Measurements from ENCODE around the gene CHID1.

The CHID1 gene

DNA sequence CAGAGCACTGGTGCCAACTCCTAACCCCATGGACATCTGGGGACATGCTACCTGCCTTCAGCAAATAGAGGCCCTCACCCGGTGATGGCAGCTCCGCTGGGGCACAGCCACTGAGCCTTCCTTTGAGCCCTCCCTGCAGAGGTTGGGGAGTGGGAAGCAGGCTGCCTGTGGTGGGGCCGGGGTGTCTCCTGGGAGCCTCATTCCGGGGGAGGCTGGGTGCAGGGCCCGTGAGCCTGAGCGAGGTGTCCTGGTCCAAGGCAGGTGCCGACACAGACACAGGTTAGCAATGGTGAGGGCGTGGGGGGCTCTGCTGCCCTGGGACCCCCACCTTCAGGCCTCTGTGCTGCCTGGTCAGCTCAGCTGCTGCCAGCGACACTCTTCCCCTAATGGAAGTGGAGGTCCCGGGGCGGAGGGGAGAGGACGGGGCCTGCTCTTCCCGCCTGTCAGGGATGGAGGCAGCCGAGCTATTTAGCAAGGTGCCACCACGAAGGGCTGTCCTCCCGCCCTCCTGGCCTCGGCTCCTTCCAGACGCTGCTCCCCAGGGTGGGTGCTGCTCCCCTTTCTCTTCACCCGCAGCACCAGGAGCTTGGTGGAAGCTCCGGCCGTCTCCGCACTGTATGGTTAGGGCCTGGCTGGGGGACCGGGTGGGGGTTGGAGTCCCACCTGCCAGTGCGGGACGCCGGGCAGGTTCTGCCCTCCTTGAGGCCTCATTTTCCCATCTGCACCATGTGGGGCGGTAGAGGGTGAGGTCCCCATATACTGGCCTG lies 56.7 kb downstream of the CHID1 start:
- no peak for DNase-seq (ENCODE audit: insufficient read length, low spot score)

DNA sequence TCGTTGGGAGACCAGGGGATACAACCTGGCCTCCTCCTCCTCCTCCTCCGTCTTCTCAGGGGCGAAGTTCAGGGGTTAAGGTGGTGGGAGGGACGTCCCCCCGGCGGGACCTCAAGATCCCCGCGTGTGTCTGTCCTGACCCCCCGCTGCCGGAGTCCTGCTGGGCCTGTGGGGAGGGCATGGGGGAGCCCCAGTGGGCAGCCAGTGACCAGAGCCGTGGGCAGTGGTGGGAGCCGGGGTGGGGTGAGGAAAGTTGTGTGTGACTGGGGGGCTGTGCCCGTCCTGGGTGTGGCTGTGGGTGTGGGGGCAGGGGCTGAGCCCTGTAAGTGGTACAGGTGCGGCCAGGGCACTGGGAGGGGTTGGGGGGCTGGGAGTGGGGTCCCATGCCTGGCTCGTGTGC lies 57.8 kb downstream of the CHID1 start:
- DNase-seq (ENCODE audit: insufficient read length, low spot score) (no peak), FAIRE-seq (no peak)

More for the DNA sequence above, 56.7 kb downstream of the CHID1 start:
- no peak for FAIRE-seq

DNA sequence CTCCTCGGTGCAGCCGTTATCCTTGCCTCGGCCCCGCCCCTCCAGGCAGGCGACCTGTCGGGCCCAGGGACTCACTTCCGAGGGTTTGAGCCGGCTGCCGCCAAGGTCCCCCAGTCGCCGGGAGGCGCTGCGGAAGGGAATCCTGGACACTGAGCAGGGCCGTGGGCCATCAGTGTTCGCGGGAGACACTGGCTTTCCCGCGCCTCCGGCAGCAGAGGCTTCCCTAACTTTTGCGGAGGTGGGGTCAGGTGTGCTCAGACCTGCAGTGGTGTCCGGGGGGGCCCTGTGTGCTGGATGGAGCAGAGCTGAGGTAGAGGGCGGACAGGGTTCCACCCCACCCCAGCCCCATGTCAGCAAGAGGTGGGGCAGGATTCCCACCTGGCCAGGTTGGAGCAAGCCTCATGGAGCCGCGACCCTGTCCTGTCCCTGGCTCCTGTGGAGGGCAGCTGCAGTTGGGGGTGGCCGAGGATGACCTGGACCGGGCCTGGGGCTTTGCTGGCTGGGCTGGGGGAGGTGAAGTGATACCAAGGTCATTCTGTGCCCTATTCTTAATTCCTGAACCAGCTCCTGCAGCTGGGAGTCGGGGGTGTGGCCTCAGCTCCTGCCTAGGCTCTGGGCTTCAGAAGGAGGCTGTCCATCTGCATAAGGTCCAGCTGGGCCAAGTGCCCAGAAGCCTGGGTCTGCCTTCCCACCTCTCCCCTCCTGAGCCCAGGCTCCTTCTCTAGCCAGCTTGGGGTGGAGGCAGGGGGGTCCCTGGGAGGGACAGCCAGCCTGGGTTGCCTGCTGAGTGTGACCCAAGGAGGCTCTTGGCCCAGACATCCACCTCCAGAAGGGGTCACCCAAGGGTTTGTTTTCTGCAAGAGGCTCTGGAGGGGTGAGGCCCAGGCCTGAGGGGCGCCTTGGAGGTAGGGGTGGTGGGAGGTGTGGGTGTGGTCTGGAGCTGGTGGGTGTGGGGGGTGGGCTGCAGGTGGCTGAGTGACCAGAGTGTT lies 59.5 kb downstream of the CHID1 start:
- no peak for FAIRE-seq

DNA sequence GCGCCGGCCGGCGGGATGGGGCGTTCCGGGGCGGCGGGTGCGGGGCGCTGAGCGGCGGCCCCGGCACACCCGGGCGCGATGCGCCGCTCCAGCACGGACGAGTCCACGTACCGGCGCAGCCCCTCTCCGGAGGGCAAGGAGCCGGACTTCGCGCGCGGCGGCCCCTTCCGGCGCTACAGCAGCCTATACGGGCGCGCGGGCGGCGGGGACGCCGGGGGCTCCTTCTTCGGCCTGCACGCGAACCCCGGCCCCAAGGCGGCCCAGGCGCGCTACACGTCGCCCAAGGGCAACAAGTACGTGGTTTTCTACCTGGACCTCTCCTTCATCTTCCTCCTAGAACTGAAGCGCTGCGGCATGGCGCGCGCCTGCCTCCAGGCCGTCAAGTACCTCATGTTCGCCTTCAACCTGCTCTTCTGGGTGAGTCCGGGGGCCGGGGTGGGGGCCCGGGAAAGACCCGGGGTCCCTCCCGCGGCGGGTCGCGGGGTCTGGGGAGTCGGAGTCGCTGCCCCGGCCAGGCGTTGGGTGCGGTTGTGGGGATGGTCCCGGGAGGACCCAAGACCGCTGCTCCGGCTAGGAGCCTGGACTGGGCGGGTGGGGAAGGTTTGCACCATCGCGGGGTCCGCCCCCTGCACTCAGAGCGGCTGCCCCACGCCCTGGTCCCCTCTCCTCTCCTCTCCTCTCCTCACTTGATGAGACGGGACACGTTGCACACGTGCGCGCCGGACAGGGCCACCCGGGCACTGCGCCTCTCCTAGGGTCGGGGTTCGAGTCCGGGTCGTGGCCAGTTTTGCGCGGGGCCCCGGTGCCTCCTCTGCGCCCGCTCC lies 60.4 kb downstream of the CHID1 start:
- DNase-seq (ENCODE audit: insufficient read length, low spot score) (no peak), FAIRE-seq (no peak)

More for the DNA sequence above, 59.5 kb downstream of the CHID1 start:
- DNase-seq (ENCODE audit: insufficient read length, low spot score), result peak; percentile 72

DNA sequence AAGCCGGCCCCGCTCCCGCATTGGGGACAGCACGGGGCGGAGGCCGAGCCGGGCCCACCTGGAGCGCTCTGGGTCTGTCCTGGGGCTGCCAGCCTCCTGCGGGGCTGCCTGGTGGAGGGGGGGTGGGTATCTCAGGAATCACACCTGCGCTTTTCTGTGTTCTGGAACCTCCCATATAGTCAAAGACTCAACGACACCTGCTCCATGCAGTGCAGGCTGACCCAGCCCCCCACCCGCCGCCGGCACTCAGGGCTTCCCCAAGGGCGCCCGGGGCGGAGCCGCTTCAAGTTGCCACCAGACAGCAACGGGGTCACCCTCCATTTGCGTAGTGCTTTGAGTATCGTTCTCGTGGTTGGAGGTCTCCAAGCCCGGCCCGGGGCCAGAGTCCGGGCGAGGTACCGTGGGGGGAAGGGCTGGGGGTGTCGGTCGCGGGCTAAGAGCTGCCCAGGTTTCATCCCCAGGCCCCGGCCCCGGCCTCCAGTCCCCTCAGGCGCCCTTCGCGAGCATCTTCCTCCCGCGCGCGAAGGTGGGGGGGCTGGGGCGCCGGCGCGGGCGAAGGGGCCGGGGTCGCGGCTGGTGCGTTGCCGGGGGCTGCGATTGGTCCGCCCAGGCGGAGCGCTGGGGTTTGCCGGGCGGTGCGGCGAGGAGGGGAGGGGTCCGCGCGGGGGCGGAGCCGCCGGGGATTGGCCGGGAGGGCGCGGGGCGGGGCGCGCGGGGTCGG lies 61.3 kb downstream of the CHID1 start:
- DNase-seq (ENCODE audit: insufficient read length, low spot score) (no peak), FAIRE-seq (no peak)

DNA sequence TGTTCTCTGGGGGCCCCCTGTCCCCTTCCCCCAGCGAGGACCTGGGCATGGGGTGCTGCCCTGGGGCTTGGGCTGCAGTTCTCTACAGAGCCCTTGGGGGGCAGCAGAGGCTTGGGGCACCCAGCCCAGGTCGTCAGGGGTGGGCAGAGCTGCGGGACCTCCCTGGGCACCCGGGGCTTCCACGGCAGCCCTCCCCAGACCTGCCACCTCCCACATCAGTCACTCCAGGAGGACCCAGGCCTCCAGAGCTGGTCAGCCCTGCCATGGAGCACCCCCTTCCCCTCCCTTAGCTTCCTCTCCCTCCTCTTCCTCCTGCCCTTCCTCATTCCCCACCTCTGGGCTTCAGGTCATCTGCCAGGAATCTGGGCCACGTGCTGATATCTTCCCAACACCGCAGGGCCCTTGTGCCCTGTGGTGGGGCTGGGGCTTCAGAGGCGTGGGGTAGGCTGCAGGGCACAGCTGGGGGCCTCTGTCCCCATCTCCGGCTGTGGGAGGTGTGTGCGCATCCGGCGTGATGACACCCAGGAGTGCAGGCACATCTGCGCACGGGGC lies 62.2 kb downstream of the CHID1 start:
- FAIRE-seq, result peak; percentile 81

GRCh38 chr11:847876-848275 lies 62.7 kb downstream of the CHID1 start:
- FAIRE-seq (no peak), DNase-seq (ENCODE audit: insufficient read length, low spot score) (no peak)

More for the DNA sequence above, 62.2 kb downstream of the CHID1 start:
- peak; percentile 97 for DNase-seq (ENCODE audit: insufficient read length, low spot score)

GRCh38 chr11:846496-847098 lies 64.0 kb downstream of the CHID1 start:
- FAIRE-seq (no peak), DNase-seq (ENCODE audit: insufficient read length, low spot score) (no peak)

DNA sequence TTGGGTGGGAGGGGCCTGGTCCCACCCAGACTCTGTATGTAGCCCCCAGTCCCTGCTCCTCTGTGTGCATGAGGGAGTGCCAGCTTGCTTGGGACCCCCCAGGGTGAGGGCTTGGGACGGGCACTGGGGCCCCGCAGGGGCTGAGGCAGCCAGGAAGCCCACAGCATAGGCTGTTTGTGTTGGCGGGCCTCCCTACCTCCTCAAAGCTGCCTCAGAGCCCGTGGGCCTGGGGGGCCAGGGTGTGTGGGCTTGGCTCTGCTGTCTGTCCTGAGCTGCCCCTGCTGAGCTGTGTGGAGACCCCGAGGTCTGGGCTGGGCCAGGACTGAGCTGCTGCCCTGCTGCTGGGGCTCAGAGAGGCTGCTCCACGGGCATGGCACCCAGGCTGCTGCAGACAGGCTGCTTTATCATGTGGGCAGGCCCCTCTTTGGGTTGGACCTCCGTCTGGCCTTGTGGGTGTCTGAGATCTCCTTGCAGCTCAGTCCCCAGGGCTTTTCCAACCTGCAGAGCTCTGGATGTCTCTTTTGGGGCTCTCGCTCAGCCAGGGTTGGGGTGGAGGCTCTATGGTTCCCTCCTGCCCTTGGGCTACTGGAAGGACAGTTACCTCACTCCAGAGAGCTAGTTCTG lies 64.6 kb downstream of the CHID1 start:
- FAIRE-seq (no peak), DNase-seq (ENCODE audit: insufficient read length, low spot score) (no peak)

GRCh38 chr11:844693-845644 lies 65.6 kb downstream of the CHID1 start:
- DNase-seq (ENCODE audit: insufficient read length, low spot score), result no peak
- FAIRE-seq, result no peak

DNA sequence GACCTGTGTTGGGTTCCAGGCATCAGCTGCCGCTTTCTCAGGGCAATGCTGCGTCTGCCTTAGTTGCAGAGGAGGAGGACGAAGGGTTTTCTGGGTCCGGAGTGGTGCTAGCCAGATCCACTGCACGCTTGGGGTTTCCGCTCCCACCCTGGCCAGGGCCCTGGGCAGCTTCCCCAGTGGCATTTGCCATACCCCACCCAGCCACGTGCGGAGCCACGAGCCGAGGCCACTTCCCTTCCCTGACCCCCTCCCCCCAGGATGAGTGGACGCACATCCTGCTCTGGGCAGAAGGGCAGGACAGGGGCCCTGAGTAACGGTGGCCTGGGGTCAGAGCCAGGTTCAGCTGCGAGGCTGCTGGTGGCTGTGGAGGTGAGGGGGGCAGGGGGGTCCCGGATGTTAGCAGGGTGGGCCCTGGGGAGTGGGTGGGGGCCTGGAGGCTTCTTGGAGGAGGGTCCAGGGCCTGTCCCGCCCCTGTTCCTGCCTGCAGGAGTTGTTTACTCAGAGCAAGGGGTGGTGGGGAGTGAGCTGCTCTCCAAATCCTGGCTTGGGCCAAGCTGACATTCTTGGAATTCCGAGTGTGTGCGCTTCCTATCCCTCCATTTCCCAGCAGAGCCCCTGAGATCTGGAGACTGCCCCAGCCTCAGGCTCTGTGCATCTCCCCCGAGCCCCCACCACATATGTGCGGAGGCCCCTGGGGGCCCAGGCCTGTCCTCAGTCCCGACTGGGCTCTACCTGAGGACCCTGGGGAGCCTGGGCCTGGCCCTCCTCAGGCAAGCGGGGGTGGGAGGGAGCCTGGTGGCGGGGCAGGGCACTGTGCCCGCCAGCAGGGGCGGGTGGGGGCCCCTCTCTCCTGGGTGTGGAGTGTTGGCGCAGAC lies 66.6 kb downstream of the CHID1 start:
- FAIRE-seq (no peak), DNase-seq (ENCODE audit: insufficient read length, low spot score) (no peak)

DNA sequence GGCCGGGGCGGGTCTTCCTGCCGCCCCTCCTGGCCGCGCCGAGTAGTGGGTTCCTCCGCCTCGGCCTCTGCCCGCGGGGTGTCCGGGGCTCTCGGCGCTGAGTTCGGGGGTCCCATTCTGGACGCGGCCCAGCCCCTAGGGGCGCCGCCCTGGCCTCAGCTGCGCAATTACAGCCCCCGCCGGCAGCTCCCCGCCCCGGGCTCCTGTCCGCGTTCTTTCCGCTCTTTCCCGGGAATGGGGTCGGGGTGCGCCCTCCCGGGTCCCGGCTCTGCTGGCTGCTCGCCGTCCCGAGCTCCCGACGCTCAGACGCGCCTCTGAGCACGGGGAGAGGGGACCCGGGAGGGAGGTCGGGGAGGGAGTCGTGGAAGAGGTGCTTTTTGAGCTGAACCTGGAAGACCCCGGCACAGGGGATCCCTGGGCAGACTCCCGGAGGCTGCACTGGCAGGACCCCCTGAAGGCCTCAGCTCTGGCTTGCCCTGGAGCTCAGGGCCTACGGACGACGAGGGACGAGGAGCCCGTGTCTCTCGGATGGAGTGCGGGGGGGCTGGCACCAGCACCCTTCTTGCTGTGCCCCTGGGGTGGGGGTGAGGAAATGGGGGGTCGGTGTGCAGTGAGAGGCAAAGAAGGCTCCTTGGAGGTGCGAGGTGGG lies 67.4 kb downstream of the CHID1 start:
- DNase-seq (ENCODE audit: insufficient read length, low spot score) (no peak), FAIRE-seq (no peak)

GRCh38 chr11:842370-843002 lies 68.1 kb downstream of the CHID1 start, which contains the start of the genes POLR2L and TSPAN4:
POLR2L (minus strand) TSS chr11:842529; CDS start chr11:842508, 21 bp downstream.
TSPAN4 (plus strand) TSS chr11:842852; CDS start chr11:850305, 7,453 bp downstream.
- FAIRE-seq (peak; percentile 91), DNase-seq (ENCODE audit: insufficient read length, low spot score) (peak; percentile 95)

- DNase-seq (ENCODE audit: insufficient read length, low spot score) (no peak), FAIRE-seq (peak; percentile 18)
Measured at GRCh38 chr11:841981-842369, 68.6 kb downstream of the CHID1 start.

DNA sequence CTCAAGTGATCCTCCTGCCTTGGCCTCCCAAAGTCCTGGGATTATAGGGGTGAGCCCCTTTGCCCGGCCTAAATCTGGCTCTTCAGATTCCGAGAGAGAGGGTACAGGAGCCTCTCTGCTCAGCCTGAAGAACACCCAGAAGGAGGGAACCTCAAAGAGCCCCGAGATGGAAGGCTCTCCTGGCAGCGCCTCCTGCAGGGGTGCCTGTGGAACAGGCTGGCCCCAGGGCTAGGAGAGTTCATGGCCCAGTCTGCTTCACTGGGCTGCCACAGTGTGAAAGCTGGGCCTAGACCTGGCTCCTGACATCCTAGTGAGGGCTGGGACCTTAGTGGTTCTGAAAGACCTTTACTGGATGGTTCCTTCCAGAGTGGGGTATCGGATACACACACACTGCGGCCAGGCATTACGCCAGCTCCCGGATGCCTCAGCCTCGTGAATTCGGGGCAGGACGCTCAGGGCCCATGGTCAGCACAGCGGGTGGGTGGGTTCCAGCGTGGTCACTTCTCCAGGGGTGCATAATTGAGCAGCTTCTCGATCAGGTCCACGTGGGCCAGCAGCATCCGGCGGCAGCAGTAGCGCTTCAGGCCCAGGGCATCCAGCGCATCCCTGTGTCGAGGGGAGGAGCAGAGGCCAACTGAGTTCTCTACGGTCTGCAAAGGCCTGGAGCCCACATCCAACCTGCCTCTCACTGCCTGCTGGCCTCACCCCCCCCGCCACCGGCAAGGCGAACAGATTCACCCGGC lies 70.6 kb downstream of the CHID1 start:
- DNase-seq (ENCODE audit: insufficient read length, low spot score) (no peak), FAIRE-seq (no peak)
